HFFc6 (cell line): ENCODE measurements around the gene CERK. TPM values are rescaled to one million over a fixed set of nuclear protein-coding genes. Genes with fewer than 3 reads are reported as not detected.

Experiments used
- DNase-seq: peaks from one replicate; pipeline ENCODE4 v3.0.0-alpha.2; 2018
- H3K27ac Mint-ChIP-seq: 2 replicates; pipeline ENCODE4 v1.8.0; 2020; ENCODE audit warnings: mild to moderate bottlenecking, mixed read lengths
- H3K27me3 Mint-ChIP-seq: 2 replicates; pipeline ENCODE4 v1.8.0; 2021; ENCODE audit warnings: mild to moderate bottlenecking, moderate library complexity, mixed read lengths; ENCODE audit not compliant: insufficient read depth
- H3K36me3 Mint-ChIP-seq: 2 replicates; pipeline ENCODE4 v1.8.0; 2021; ENCODE audit warnings: low read depth, mixed read lengths
- H3K4me1 Mint-ChIP-seq: 2 replicates; pipeline ENCODE4 v1.8.0; 2020; ENCODE audit warnings: low read depth, mixed read lengths
- H3K4me3 Mint-ChIP-seq: 2 replicates; pipeline ENCODE4 v1.8.0; 2020; ENCODE audit warnings: mild to moderate bottlenecking, moderate library complexity, mixed read lengths
- H3K9me3 Mint-ChIP-seq: 2 replicates; pipeline ENCODE4 v1.8.0; 2020; ENCODE audit warnings: mild to moderate bottlenecking, mixed read lengths
- total RNA-seq, 6 experiments: library from RNA; stranded (reverse); fragmentation: NEBNext Ultra II Directional; extraction: Animal tissue kit (Norgen Biotek cat#: 25700); gene quantifications; 2 replicates in 1 of 6; 3 replicates in 5 of 6; pipeline ENCODE4 v1.2.3, GENCODE V29; 2021
- TF ChIP-seq, protein P1 (sequence below): fragments of 200-600 bp; sonication (generic); IDR thresholded peaks from 2 replicates; pipeline ENCODE4 v1.5.0; 2021; ENCODE audit warnings: antibody characterized with exemption, mild to moderate bottlenecking

The CERK gene
- total RNA-seq, 6 experiments from 2014 or later = 49.1 to 54.8 (median 52.0) TPM

DNA sequence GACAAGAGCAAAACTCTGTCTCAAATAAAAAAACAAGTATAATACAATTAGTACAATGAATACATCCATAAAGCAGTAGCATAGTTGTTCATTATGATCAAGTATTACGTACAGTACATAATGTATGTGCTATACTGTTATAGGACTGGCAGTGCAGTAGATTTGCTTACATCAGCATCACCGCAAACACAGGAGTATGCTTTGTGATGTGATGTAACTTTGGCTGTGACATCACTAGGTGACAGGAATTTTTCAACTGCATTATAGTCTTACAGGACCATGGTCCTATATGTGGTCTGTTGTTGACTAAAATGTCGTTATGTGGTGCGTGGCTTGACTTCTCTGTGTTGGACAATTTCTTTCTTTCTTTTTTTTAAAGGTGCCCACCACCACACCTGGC lies 41.0 kb upstream of the CERK start:
- H3K4me1 Mint-ChIP-seq = peaks cover 16% of the 10 kb centered on the region
- H3K36me3 Mint-ChIP-seq = no peaks in the 10 kb centered on the region

DNA sequence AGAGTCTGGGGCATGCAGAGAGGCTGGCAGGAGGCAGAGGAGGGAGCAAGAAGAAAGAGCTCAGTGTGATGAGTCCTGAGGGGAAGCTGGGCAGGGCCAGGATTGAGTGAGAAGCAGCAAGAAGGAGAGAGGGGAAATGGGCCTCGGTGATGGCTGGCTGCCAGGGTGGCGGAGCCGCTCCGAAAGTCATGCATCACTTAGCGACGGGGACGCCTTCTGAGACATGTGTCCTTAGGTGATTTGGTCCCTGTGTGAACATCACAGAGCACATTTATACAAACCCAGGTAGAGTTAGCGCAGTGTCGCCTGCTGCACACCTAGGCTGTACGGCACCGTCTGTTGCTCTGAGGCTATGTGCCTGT lies 39.5 kb upstream of the CERK start:
- H3K27ac Mint-ChIP-seq = no peak overlapping the region
- TF ChIP-seq, protein P1, sequence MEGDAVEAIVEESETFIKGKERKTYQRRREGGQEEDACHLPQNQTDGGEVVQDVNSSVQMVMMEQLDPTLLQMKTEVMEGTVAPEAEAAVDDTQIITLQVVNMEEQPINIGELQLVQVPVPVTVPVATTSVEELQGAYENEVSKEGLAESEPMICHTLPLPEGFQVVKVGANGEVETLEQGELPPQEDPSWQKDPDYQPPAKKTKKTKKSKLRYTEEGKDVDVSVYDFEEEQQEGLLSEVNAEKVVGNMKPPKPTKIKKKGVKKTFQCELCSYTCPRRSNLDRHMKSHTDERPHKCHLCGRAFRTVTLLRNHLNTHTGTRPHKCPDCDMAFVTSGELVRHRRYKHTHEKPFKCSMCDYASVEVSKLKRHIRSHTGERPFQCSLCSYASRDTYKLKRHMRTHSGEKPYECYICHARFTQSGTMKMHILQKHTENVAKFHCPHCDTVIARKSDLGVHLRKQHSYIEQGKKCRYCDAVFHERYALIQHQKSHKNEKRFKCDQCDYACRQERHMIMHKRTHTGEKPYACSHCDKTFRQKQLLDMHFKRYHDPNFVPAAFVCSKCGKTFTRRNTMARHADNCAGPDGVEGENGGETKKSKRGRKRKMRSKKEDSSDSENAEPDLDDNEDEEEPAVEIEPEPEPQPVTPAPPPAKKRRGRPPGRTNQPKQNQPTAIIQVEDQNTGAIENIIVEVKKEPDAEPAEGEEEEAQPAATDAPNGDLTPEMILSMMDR = no peak
- H3K36me3 Mint-ChIP-seq = no peaks in the 10 kb centered on the region
- DNase-seq = no peak
- peaks cover 21% of the 10 kb centered on the region for H3K4me1 Mint-ChIP-seq
- H3K27me3 Mint-ChIP-seq = peaks cover 2% of the 10 kb centered on the region; the same call in 1 of the 2 replicates
- H3K4me3 Mint-ChIP-seq = no peak overlapping the region
- no peaks in the 10 kb centered on the region for H3K9me3 Mint-ChIP-seq

More for the DNA sequence above, 41.0 kb upstream of the CERK start:
- Mint-ChIP-seq H3K9me3 (no peaks in the 10 kb centered on the region), H3K4me3 (no peak overlapping the region), H3K27me3 (peaks cover 2% of the 10 kb centered on the region; the same call in 1 of the 2 replicates), H3K27ac (no peak overlapping the region)
- TF ChIP-seq, protein P1 = no peak
- DNase-seq = no peak

DNA sequence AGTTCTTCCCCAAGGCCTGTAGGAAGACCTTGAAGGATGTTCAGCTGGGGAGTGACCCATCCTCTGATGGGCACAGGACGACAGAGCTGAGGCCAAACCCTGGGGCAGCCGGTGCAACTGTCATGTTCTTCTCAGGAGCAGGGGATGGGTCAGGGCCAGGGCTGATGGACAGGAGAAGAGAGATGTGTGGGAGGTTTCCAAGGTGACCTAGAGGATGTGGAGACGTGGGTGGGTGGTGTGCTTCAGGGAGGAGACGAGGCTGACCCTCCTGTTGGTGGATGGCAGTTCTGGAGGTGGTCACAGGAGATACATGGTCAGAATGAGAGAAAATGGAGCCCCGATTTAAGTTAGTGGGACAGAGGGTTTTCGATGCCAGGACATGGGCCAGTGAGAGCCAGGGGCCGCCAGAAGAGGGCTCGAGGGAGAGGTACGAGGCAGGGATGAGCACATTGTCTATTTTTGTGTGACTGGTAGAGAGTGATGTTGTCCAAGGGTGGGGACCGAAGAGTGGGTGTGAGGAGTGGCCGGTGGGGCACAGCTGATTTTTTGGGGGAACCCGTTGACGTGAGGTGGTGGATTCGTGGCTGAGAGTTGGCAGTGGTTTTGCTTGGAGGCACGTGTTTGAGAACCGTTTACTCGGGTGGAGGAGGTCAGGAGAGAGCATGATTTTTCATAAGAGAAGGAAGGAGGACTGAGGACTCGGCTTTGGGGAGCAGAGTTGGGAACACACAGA lies 39.0 kb upstream of the CERK start:
- peaks cover 2% of the 10 kb centered on the region; the same call in 1 of the 2 replicates for H3K27me3 Mint-ChIP-seq
- 0 out of 2 replicates have a peak overlapping the region, but pooled peaks have one; percentile 0 for H3K27ac Mint-ChIP-seq
- H3K4me1 Mint-ChIP-seq = peaks cover 21% of the 10 kb centered on the region
- H3K36me3 Mint-ChIP-seq = no peaks in the 10 kb centered on the region
- TF ChIP-seq, protein P1 = no peak
- no peaks in the 10 kb centered on the region for H3K9me3 Mint-ChIP-seq
- no peak overlapping the region for H3K4me3 Mint-ChIP-seq
- no peak for DNase-seq

DNA sequence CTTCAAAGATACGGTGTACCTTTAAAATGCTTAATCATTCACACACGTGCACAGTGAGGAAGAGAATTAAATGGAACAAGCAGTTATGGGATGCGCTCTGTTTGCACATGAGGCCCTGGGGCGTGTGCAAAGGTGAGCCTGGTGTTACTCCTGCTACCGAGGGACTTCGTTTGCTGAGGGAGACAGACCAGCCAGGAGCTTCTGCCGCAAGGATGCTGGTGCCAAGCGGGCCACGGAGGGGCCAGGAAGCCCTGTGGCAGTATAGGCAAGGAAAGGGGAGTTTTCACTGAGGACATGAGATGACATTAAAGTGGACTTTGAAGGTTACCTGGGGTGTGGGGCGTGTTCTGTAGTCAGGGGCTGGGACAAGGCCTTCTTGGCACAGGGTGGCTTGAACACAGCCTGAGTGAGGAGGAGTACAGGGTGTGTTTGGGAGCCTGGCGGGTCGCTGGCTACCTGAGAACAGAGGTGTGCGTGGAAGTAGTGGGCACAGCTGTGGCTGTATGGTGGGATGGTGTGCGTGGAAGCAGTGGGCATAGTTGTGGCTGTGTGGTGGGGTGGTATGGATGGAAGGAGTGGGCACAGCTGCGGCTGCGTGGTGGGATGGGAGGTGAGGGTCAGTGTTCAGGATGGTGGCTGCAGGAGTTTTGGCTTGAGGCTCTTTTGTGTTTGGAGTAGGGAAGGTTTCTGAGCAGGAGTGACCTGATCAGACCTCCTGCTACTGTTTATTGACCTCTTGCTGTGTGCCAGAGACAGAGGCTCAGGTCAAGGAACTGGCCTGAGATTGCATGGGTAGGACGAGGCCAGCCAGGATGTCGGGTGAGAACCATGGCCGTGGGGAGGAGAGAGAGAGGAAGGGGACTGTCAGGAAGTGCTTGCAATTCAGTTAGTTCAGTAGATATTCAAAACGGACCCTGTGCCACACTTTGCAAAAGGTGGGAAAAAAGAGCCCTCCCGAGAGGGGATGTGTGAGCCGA lies 38.1 kb upstream of the CERK start:
- Mint-ChIP-seq H3K4me3 (no peak overlapping the region), H3K4me1 (peaks cover 21% of the 10 kb centered on the region), H3K9me3 (no peaks in the 10 kb centered on the region), H3K36me3 (no peaks in the 10 kb centered on the region), H3K27me3 (peaks cover 2% of the 10 kb centered on the region; the same call in 1 of the 2 replicates), H3K27ac (no peak overlapping the region)
- TF ChIP-seq, protein P1 = no peak
- no peak for DNase-seq

DNA sequence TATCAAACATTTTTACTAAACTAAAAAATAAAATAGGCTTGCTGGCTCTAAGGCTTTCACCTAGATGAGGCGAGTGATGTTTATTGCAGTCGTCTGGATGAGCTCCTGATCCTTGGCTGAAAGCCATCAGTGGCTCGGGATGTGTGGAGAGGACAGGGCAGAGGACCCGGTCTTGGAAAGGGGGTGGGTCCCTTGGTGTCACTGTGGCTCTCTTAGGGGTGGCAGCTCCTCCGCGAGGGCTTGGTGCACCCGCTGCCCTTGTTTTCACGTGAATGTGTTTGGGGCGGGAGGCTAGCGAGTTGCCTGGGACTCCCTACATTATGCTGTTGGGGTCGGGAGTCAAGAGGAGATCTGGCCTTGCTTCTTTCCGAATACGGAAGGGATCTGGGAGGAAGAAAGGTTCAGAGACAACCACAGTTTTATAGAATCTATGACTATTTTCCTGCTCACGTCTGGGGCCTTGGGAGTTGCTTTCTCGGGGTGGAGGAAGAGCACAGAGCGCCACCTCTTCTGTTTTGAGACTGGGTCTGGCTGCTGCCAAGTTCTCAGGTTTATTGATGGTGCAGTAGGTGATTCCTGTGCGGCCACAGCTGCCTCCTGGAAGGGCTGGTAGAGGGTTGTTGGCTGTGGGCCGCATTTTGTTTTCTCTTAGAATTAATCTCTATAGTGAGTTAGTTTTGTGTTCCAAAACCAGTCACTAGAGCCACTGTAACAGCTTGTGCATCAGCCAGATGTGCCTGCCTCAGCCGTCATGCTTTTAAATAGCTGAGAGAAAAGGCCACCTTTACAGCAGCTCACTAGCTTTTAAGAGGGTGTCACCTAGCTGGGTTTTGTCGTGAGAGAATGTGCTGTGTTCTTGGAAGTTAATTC lies 37.2 kb upstream of the CERK start:
- peaks cover 21% of the 10 kb centered on the region for H3K4me1 Mint-ChIP-seq
- TF ChIP-seq, protein P1 = no peak
- no peak overlapping the region for H3K4me3 Mint-ChIP-seq
- no peak for DNase-seq
- no peaks in the 10 kb centered on the region for H3K9me3 Mint-ChIP-seq
- peaks cover 2% of the 10 kb centered on the region; the same call in 1 of the 2 replicates for H3K27me3 Mint-ChIP-seq
- H3K36me3 Mint-ChIP-seq = no peaks in the 10 kb centered on the region
- H3K27ac Mint-ChIP-seq = no peak overlapping the region
